Nephron progenitor cell (in vitro differentiated cells): ENCODE measurements around the gene CEP192.
"Not testable (repeated sequence)": the region's sequence is repeated elsewhere in the genome, so short reads cannot be mapped to it uniquely, and the experiment has no call there.

ENCODE experiments used
- DNase-seq: peaks from one replicate; pipeline ENCODE4 v3.0.0; 2021
- H3K27ac Mint-ChIP-seq: 2 replicates; pipeline ENCODE4 v1.8.0; 2021; ENCODE audit warnings: mild to moderate bottlenecking, moderate library complexity, mixed read lengths
- H3K27me3 Mint-ChIP-seq: 2 replicates; pipeline ENCODE4 v1.8.0; 2021; ENCODE audit warnings: mild to moderate bottlenecking, low read depth, mixed read lengths; ENCODE audit not compliant: poor library complexity
- H3K36me3 Mint-ChIP-seq: 2 replicates; pipeline ENCODE4 v1.8.0; 2021; ENCODE audit warnings: low read depth, mixed read lengths
- H3K4me1 Mint-ChIP-seq: 2 replicates; pipeline ENCODE4 v1.8.0; 2021; ENCODE audit warnings: mixed read lengths
- H3K4me3 Mint-ChIP-seq: 2 replicates; pipeline ENCODE4 v1.8.0; 2021; ENCODE audit warnings: mild to moderate bottlenecking, moderate library complexity, mixed read lengths
- H3K9me3 Mint-ChIP-seq: 2 replicates; pipeline ENCODE4 v1.8.0; 2021; ENCODE audit warnings: mild to moderate bottlenecking, moderate library complexity, mixed read lengths
- TF ChIP-seq, protein P1 (sequence below): fragments of 200-600 bp; sonication (generic); IDR thresholded peaks from 2 replicates; pipeline ENCODE4 v1.5.0; 2021; ENCODE audit warnings: antibody characterized with exemption

The CEP192 gene

DNA sequence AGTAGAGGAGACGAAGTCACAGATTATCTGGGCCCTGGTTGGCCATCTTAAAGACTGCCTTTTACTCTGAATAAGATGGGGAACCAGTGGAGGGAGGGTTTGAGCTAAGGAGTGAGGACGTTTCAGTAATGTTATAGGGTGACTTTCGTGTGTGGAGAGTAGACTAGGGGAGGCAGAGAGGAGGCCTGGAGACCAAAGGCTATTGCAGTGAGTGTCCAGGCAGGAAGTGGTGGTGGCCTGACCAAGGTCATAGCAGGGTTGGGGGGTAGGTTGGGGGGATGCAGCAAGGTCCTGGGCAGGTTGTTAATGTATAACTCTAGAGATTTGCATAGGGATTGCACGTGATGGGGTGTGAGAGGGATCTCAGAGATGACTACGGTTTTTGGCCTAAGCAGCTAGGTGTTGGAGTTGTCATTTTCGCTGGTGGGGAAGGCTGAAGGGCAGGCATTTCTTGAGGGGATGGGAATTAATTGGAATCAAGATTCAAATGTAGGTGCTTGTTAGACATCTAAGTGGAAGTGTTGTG is 4.9 kb downstream of the CEP192 start:
- TF ChIP-seq, protein P1, sequence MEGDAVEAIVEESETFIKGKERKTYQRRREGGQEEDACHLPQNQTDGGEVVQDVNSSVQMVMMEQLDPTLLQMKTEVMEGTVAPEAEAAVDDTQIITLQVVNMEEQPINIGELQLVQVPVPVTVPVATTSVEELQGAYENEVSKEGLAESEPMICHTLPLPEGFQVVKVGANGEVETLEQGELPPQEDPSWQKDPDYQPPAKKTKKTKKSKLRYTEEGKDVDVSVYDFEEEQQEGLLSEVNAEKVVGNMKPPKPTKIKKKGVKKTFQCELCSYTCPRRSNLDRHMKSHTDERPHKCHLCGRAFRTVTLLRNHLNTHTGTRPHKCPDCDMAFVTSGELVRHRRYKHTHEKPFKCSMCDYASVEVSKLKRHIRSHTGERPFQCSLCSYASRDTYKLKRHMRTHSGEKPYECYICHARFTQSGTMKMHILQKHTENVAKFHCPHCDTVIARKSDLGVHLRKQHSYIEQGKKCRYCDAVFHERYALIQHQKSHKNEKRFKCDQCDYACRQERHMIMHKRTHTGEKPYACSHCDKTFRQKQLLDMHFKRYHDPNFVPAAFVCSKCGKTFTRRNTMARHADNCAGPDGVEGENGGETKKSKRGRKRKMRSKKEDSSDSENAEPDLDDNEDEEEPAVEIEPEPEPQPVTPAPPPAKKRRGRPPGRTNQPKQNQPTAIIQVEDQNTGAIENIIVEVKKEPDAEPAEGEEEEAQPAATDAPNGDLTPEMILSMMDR: no peak

DNA sequence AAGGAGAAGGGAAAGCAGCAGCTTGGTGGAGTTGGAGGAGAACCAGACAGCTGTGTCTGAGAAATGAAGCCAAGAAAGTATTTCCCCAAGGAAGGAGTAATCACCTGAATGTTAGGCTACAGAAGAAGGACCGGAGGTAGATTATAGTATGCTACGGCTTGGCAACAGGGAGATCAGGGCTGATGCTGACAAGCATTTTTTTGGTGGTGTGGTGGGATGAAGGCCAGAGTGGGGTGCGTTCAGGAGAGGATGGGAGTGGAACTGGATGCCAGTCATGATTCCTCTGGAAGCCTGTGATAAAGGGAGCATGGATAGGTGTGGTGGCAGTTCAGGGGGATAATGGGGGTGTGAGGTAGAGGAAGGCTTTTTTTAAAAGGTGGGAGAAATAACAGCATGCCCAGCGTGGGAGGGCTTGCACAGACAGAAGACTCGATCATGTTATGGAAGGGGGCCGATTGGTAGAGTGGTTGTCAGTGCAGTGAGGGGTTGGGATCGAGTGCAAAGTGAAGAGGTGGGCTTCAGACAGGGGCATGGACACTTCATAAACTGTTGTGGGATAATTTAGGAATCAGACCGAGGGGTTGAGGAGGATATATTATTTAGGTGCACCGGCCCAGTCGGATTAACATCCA is 5.6 kb downstream of the CEP192 start:
- Mint-ChIP-seq H3K4me1 (peaks cover 14% of the 10 kb centered on the region), H3K4me3 (no peak overlapping the region), H3K27me3 (no peaks in the 10 kb centered on the region), H3K27ac (no peak overlapping the region), H3K36me3 (peaks cover 6% of the 10 kb centered on the region), H3K9me3 (no peaks in the 10 kb centered on the region)
- TF ChIP-seq, protein P1: no peak
- DNase-seq: no peak

More for the DNA sequence above, 4.9 kb downstream of the CEP192 start:
- peaks cover 14% of the 10 kb centered on the region for H3K4me1 Mint-ChIP-seq
- peaks cover 6% of the 10 kb centered on the region for H3K36me3 Mint-ChIP-seq
- H3K9me3 Mint-ChIP-seq: no peaks in the 10 kb centered on the region
- no peaks in the 10 kb centered on the region for H3K27me3 Mint-ChIP-seq
- no peak overlapping the region for H3K27ac Mint-ChIP-seq
- no peak for DNase-seq
- H3K4me3 Mint-ChIP-seq: no peak overlapping the region

DNA sequence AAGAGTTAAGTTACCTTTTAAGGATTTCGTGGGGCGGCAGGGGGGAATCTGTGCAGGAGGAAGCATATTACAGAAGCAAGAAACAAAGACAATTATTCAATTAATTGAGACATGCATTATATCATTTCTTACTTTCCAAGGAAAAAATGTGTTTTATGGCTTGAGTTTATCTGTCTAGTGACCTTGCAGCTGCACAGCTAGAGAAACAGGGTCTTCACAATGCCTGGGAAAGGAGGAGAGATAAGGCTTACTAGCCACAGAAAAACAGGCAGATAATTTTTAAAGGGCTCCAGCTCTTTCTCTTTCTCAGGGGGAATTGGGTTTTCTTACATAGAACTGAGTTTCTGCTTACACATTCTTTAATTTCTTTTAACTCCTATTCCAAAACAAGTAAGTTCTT is 6.2 kb downstream of the CEP192 start:
- not testable (repeated sequence) for H3K36me3 Mint-ChIP-seq, H3K9me3 Mint-ChIP-seq, H3K4me1 Mint-ChIP-seq, H3K4me3 Mint-ChIP-seq, H3K27ac Mint-ChIP-seq, DNase-seq, H3K27me3 Mint-ChIP-seq

DNA sequence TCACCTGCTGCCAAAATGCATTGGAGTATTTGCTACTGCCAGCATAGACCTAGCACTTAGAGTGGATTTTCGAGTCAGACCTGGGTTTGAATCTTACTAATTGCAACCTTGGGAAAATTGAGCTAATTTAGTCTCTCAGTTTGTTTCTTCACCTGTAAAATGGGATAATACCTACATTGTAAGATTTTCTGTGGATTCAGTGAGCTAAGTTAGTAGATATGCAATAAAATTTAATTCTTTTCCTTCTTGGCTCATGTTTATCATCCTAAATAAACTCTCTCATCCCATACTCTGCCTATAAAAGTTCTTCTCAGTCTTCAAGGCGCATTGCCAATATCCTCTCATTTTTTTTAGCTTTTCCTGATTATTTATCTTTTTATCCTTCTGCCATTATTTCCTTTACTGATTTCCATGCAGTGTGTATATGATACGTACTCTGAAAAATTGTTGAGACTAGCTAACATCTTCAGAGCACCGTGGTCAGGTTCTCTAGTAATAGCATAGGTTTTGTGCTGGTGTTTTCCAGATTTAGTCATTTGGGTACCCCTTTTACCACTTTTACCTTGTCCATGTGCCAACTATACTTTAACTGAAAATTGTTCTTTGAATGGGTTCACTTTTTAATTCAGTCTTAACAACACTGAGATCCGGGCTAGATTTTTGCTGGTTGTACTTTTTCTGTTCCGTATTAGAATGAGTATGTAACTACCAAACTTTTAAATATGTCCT is 7.3 kb downstream of the CEP192 start:
- Mint-ChIP-seq H3K4me3 (no peak overlapping the region), H3K36me3 (no peaks in the 10 kb centered on the region), H3K4me1 (no peaks in the 10 kb centered on the region), H3K27ac (no peak overlapping the region), H3K9me3 (no peaks in the 10 kb centered on the region), H3K27me3 (no peaks in the 10 kb centered on the region)
- TF ChIP-seq, protein P1: no peak
- no peak for DNase-seq

DNA sequence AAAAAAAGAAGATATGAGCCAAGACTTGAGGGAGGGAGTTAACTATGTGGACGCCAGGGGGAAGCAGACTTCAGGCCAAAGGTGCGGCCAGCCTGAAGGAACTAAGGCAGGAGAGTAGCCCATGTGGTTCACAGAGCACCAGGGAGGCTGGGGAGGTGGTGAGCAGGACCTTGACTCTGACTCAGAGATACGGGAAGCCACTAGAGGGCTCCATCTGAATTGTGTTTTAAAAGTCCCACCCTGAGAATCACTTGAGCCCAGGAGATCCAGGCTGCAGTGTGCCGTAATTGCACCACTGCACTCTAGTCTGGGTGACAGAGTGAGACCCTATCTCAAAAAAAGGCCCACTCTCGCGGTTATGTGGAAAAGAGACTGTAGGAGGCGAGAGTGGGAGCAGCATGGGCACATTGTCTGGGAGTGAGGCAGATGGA is 12.3 kb downstream of the CEP192 start:
- H3K27ac Mint-ChIP-seq: no peak overlapping the region
- H3K9me3 Mint-ChIP-seq: no peaks in the 10 kb centered on the region
- no peak overlapping the region for H3K4me3 Mint-ChIP-seq
- H3K4me1 Mint-ChIP-seq: no peaks in the 10 kb centered on the region
- DNase-seq: peak; percentile 29
- peaks cover 6% of the 10 kb centered on the region for H3K36me3 Mint-ChIP-seq
- TF ChIP-seq, protein P1: peak; percentile 44
- no peaks in the 10 kb centered on the region for H3K27me3 Mint-ChIP-seq

DNA sequence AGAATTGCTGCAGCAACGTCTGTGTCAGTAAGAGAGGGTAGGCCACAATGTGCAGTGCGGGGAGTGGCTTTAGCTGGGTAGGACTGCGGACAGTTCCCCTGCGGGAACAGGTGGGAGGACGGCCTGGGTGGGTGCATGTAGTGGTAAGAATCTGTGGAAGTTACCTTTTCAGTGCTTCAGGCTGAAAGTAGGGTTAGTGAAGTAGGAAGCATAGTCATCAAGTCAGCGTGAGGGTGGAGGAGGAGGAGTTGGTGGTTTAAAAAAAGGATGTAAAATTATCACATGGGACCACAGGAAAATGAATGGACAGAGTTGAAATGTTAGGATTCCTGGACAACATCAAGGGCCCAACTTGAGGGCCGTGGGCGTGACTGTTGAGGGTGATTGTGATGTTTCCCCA is 13.2 kb downstream of the CEP192 start:
- TF ChIP-seq, protein P1: no peak
- no peaks in the 10 kb centered on the region for H3K27me3 Mint-ChIP-seq
- H3K27ac Mint-ChIP-seq: no peak overlapping the region
- H3K9me3 Mint-ChIP-seq: no peaks in the 10 kb centered on the region
- H3K4me1 Mint-ChIP-seq: no peaks in the 10 kb centered on the region
- DNase-seq: no peak
- H3K36me3 Mint-ChIP-seq: peaks cover 14% of the 10 kb centered on the region
- H3K4me3 Mint-ChIP-seq: no peak overlapping the region
